Stimulated activated CD4-positive, alpha-beta T cell treated with anti-CD3 and anti-CD28 coated beads, Interleukin-1b, Interleukin-23, amount 100 ng/mL, for 4 hours (primary cell): ENCODE measurements around the gene ZNF862.

Source experiments
- DNase-seq, 2 donors: peaks; one replicate each; pipeline ENCODE4 v3.0.0-alpha.2; 2020; ENCODE audit warnings: low read depth in 2 of 2

Gene ZNF862

DNA sequence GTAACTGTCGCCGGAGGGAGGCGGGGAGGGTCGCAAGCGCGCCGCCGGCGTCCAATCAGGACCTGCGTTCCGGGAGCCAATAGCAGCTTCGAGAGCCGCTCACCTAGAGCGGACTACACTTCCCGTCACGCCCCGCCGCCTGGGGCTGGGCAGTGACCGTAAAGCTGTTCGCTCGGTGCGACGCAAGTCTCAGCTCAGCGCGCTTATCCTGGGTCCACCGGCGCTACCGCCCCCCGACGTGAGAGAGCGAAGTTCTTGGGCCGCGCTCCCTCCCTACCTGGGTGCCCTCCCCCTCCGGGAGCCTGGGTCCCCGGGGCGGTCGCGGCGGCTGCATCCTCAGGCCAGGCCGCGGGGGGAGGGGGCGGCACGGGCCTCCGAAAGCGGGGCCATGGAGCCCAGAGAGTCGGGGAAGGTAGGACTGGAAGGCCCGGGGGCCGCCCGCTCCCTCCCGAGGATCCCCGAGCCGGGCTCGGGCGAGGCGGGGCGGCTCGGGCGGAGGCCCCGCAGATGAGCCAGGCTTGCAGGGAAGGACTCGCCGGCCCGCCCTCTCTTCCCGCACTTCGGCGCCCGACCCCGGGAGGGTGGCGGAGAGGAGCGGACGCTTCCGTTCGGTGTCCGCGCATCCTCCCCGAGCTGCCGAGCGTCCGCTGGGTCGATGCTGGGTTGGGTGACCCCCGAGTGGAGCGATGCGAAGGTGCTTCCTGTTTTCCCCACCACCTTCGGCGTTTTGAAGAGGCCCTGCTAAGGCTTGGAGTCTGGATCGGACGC, at the start of gene ZNF862:
ZNF862 (plus strand) TSS at position 152 of the 768 bp plus-strand sequence; CDS start at position 389, 237 bp downstream.
- DNase-seq: peak; percentile 91 to 93

DNA sequence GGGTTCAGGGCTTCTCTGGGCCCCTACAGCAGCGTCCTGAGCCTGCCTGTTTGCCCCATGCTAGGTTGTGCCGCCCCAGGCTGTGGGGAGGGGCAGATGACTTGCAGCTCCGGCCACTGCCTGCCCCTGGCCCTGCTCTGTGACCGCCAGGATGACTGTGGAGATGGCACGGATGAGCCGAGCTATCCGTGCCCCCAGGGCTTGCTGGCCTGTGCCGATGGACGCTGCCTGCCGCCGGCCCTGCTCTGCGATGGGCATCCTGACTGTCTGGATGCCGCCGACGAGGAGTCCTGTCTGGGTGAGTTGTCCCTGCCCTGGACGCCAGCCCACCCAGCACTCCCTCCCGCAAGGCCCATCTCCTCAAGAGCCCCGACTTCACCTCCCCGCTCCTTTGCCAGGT, 49.1 kb upstream of the ZNF862 start:
- no peak for DNase-seq

GRCh38 chr7:149790146-149790548, 48.0 kb upstream of the ZNF862 start:
- no peak for DNase-seq

GRCh38 chr7:149790754-149791360, 47.3 kb upstream of the ZNF862 start:
- no peak for DNase-seq

DNA sequence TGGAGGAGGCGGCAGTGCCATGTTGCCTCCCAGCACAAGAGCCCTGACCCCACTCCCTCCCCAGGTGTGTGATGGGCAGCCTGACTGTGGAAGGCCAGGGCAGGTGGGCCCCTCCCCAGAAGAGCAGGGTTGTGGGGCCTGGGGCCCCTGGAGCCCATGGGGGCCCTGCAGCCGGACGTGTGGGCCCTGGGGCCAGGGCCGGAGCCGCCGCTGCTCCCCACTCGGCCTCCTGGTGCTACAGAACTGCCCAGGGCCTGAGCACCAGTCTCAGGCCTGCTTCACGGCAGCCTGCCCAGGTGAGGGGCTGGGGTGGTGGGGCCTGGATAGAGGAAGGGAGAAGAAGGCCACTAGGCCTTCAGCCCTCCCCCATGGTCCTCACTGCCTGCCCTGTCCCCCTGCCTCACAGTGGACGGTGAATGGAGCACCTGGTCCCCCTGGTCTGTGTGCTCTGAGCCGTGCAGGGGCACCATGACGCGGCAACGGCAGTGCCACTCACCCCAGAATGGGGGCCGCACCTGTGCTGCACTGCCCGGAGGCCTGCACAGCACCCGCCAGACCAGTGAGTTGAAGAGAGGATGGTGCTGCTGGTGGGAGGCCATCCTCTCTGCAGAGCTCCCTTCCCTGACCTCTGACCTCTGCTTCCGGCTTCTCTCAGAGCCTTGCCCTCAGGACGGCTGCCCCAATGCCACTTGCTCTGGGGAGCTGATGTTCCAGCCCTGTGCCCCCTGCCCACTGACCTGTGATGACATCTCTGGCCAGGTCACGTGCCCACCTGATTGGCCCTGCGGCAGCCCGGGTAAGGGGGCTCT, 46.6 kb upstream of the ZNF862 start:
- DNase-seq: no peak

DNA sequence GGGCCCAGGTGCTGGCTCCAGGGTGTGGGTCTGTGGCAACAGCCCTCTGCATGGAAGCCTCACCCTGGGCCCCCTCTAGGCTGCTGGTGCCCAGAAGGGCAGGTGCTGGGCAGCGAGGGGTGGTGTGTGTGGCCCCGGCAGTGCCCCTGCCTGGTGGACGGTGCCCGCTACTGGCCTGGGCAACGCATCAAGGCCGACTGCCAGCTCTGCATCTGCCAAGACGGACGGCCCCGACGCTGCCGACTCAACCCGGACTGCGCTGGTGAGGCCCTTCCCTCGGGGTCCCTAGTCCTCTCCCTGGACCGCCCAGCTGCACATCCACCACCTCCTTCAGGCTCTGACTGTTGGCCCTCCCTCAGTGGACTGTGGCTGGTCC, 46.0 kb upstream of the ZNF862 start:
- DNase-seq: no peak

DNA sequence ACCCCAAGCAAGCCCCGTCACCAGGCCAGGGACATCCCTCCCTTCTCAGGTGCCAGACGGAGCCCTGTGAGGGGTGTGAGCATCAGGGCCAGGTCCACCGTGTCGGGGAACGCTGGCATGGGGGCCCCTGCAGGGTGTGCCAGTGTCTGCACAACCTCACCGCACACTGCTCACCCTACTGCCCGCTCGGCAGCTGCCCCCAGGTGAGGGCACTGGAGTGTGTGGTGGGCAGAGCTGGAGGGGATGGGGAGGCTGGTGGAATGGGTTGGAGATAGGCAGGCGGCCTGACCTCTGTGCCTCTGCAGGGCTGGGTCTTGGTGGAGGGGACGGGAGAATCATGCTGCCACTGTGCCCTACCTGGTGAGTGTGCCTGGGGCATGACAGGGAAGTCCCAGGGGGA, 44.9 kb upstream of the ZNF862 start:
- DNase-seq: no peak

GRCh38 chr7:149794661-149795060, 43.5 kb upstream of the ZNF862 start:
- no peak for DNase-seq

DNA sequence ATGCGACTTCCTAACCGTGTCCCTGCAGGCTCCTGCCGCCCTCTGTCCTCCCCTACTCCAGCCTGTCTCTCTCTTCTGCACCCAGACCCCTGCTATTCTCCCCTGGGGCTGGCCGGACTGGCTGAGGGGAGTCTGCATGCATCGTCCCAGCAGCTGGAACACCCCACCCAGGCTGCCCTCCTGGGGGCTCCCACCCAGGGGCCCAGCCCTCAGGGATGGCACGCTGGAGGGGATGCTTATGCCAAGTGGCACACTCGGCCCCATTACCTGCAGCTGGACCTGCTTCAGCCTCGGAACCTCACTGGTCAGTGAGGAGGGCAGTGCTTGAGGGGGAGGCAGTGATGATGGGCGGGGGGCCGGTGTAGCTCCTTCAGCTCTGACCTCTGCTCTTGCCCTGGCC, 43.0 kb upstream of the ZNF862 start:
- DNase-seq: no peak

- no peak for DNase-seq
Measured at GRCh38 chr7:149796287-149796860, 41.8 kb upstream of the ZNF862 start.

- DNase-seq: no peak
Measured at GRCh38 chr7:149797771-149798170, 40.4 kb upstream of the ZNF862 start.

DNA sequence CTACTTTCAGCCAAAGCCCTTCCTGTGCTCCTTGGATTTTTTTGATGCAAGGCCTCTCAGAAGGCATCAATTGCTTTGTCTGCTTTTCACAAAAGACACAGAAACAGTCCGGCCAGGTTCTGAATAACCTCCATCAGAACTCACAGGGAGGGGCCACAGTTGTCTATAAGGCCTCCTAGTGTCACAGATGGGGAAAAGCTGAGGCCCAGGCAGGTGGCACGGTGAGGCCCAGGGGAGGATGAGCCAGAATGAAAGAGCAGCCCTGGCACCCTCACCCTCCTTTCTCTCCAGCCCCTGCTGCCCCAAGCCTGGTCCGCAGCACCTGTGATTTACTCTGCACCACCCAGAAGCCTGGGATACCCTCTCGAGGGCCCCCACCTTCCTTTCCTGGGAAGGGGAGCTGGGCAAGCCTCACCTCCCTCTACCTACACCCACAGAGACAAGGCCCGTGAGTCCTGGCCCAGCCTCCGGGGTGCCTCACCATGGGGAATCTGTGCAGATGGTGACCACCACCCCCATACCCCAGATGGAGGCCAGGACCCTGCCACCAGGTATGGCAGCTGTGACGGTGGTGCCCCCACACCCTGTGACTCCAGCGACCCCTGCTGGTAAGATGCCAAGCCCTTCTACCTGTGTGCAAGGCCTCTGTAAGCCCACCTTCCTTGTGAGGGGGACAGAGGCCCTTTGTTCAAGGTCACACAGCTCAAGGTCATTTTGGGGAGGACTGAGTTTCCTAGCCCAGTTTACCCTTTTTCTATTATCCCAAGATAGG, 38.6 kb upstream of the ZNF862 start:
- peak; percentile 42 to 50 for DNase-seq

DNA sequence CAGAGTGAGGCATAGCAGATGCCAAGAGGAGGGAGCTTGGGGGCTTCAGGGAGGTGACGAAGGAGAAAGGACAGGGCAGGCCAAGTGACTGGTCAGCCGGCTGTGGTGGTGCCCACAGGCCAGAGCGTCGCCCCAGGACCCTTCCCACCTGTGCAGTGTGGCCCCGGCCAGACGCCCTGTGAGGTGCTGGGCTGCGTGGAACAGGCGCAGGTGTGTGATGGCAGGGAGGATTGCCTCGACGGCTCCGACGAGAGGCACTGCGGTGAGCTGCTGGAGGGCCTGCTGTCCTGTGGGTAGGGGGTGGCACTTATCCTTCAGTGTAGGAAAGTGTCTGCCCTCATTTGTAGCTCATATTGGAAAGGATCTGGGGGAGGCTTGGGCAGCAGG, 38.0 kb upstream of the ZNF862 start:
- DNase-seq: no peak

- DNase-seq: no peak
Measured at GRCh38 chr7:149801002-149801566, 37.1 kb upstream of the ZNF862 start.

GRCh38 chr7:149801816-149802215, 36.4 kb upstream of the ZNF862 start:
- DNase-seq: no peak

DNA sequence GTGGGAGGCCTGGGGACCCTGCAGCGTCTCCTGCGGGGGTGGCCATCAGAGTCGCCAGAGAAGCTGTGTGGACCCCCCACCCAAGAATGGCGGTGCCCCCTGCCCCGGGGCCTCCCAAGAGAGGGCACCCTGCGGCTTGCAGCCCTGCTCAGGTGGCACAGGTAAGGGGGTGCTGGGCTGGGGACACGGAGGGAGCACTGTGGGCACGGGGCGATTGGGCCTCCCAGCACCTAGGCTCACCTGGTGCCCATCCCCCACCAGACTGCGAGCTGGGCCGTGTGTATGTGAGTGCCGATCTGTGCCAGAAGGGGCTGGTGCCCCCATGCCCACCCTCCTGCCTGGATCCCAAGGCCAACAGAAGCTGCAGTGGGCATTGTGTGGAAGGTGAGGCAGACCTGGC, 35.2 kb upstream of the ZNF862 start:
- no peak for DNase-seq

GRCh38 chr7:149803551-149804074, 34.6 kb upstream of the ZNF862 start:
- no peak for DNase-seq

- no peak for DNase-seq
Measured at GRCh38 chr7:149804106-149804505, 34.1 kb upstream of the ZNF862 start.

GRCh38 chr7:149806726-149807125, 31.4 kb upstream of the ZNF862 start:
- no peak for DNase-seq

- no peak for DNase-seq
Measured at GRCh38 chr7:149808311-149808710, 29.9 kb upstream of the ZNF862 start.

DNA sequence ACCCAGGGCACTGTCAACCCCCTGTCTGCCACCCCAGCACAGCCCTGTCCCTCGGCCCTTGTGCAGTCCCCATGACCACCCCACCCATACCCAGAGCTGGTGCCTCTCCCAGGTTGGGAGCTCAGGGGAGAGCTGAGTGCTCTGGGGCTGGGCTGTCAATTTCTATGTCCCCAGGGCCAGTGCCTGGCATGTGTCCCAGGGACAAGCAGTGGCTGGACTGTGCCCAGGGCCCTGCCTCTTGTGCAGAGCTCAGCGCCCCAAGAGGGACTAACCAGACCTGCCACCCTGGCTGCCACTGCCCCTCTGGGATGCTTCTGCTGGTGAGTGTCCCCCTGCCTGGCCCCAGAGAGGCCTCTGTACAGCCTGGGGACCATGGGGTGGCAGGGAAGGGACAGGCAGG, 29.0 kb upstream of the ZNF862 start:
- no peak for DNase-seq
